ENCODE measurements around the gene SUN3.

DNA sequence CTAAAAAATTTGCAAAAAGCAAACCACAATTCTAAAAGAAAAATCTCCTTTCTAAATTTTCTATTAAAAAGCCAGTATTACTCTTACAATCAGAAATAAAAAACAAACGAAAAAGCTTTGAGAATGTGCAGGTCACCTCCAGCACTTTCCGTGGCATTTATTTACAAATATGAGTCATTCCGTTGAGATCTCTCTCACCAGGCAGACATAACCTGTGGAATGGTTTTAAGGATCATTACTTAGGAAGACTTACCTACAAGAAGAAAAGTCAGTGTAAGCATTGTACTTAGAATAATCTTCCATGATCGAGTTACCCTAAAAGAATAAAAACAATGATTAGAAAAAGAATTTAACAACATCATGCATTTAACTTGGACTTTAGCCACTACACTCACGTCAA, 3.3 kb downstream of the SUN3 start:
- TF ChIP-seq EZH2phosphoT487 (IDR thresholded peaks at IDR 0.05) = no peak
- TF ChIP-seq, protein P1, sequence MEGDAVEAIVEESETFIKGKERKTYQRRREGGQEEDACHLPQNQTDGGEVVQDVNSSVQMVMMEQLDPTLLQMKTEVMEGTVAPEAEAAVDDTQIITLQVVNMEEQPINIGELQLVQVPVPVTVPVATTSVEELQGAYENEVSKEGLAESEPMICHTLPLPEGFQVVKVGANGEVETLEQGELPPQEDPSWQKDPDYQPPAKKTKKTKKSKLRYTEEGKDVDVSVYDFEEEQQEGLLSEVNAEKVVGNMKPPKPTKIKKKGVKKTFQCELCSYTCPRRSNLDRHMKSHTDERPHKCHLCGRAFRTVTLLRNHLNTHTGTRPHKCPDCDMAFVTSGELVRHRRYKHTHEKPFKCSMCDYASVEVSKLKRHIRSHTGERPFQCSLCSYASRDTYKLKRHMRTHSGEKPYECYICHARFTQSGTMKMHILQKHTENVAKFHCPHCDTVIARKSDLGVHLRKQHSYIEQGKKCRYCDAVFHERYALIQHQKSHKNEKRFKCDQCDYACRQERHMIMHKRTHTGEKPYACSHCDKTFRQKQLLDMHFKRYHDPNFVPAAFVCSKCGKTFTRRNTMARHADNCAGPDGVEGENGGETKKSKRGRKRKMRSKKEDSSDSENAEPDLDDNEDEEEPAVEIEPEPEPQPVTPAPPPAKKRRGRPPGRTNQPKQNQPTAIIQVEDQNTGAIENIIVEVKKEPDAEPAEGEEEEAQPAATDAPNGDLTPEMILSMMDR (IDR thresholded peaks at IDR 0.05) = no peak
- TF ChIP-seq EZH2 (IDR thresholded peaks at IDR 0.05) = no peak

Measured in neural progenitor cell (in vitro differentiated cells).